ENCODE measurements around the gene CDHR3.
A peak's percentile ranks its signal among the peaks of the same experiment; 100 is the strongest.

CDHR3 gene

GRCh38 chr7:106069471-106070200, 106.6 kb downstream of the CDHR3 start:
- no peak for DNase-seq

- no peak for DNase-seq
These were observed 107.1 kb downstream of the CDHR3 start for GRCh38 chr7:106070201-106070551.

- no peak for DNase-seq
These were observed 107.6 kb downstream of the CDHR3 start for GRCh38 chr7:106070567-106071254.

- peak; percentile 5 for DNase-seq
These were observed 108.4 kb downstream of the CDHR3 start for GRCh38 chr7:106071356-106071998.

- DNase-seq: no peak
These were observed 109.1 kb downstream of the CDHR3 start for GRCh38 chr7:106071999-106072714.

GRCh38 chr7:106072715-106073091, 109.6 kb downstream of the CDHR3 start:
- no peak for DNase-seq

GRCh38 chr7:106073701-106074100, 110.6 kb downstream of the CDHR3 start:
- DNase-seq: no peak

- DNase-seq: no peak
These were observed 111.2 kb downstream of the CDHR3 start for GRCh38 chr7:106074257-106074656.

- DNase-seq: no peak
These were observed 112.9 kb downstream of the CDHR3 start for GRCh38 chr7:106075937-106076336.

- no peak for DNase-seq
These were observed 113.5 kb downstream of the CDHR3 start for GRCh38 chr7:106076537-106076936.

- no peak for DNase-seq
These were observed 117.4 kb downstream of the CDHR3 start for GRCh38 chr7:106080300-106080987.

GRCh38 chr7:106082087-106082854, 119.2 kb downstream of the CDHR3 start:
- DNase-seq: no peak

All from T-helper 9 cell (primary cell).